Fibroblast of villous mesenchyme (primary cell): ENCODE data around the gene TRAPPC4. TPM values are rescaled to one million over a fixed set of nuclear protein-coding genes. Genes with fewer than 3 reads are reported as not detected.

ENCODE experiments used
- DNase-seq: peaks from one replicate; pipeline ENCODE4 v3.0.0-alpha.2; 2010; ENCODE audit warnings: low read depth
- H3K4me3 ChIP-seq: 2 replicates; pipeline ENCODE4 v1.5.1; 2011; ENCODE audit warnings: low read depth, mild to moderate bottlenecking, low read length
- total RNA-seq: library from RNA; depleted of rRNA; stranded (reverse); fragments of >200 nt; gene quantifications from 2 replicates; pipeline ENCODE4 v1.2.3, GENCODE V29; 2012
- TF ChIP-seq, protein P1 (sequence below): IDR thresholded peaks from 2 replicates; pipeline ENCODE4 v1.5.1; 2012; ENCODE audit warnings: low read depth, mild to moderate bottlenecking, low read length; ENCODE audit not compliant: insufficient read depth

TRAPPC4 gene
- total RNA-seq, 1 donor, result 94.6 TPM

DNA sequence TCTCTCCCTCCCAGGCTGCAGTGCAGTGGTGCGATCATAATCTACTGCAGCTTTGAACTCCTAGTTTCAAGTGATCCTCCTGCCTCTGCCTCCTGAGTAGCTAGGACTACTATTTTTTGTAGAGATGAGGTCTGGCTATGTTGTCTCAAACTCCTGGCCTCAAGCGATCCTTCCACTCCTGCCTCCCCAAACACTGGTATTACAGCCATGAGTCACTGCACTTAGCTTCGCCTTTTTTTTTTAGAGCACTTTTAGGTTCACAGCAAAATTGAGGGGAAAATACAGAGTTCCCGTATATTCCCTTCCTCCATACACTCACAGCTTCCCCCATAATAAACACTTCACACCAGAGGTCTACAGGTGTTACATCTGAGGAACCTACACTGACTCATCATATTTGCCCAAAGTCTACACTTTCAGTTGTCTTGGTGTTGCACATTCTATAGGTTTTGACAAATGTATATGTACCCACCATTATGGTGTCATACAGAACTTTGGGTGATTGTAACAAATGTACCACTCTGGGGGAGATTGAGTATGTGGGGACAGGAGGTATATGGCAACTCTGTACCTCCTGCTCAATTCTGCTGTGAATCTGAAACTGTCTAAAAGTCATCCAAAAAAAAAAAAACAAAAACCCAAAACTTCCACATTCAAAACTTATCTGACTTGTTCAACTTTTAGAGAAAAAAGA, 23.4 kb downstream of the TRAPPC4 start:
- no peak overlapping the region for H3K4me3 ChIP-seq
- no peak for DNase-seq
- TF ChIP-seq, protein P1, sequence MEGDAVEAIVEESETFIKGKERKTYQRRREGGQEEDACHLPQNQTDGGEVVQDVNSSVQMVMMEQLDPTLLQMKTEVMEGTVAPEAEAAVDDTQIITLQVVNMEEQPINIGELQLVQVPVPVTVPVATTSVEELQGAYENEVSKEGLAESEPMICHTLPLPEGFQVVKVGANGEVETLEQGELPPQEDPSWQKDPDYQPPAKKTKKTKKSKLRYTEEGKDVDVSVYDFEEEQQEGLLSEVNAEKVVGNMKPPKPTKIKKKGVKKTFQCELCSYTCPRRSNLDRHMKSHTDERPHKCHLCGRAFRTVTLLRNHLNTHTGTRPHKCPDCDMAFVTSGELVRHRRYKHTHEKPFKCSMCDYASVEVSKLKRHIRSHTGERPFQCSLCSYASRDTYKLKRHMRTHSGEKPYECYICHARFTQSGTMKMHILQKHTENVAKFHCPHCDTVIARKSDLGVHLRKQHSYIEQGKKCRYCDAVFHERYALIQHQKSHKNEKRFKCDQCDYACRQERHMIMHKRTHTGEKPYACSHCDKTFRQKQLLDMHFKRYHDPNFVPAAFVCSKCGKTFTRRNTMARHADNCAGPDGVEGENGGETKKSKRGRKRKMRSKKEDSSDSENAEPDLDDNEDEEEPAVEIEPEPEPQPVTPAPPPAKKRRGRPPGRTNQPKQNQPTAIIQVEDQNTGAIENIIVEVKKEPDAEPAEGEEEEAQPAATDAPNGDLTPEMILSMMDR, result no peak

DNA sequence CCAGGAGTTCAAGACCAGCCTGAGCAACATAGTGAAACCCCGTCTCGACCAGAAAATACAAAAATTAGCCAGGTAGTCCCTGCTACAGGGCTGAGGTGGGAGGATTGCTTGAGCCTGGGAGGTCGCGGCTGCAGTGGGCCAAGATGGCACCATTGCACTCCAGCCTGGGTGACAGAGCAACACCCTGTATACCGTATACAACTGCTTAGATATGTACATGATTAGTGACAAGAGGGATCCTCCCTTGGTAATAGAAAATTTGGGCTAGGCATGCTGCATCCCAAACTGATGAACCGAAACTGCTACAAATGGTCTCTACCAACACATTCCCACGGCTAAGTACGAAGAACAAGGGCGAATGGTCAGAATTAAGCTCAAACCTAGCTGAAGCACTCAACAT, 24.4 kb downstream of the TRAPPC4 start:
- H3K4me3 ChIP-seq, result no peak overlapping the region
- DNase-seq, result no peak
- TF ChIP-seq, protein P1, result no peak

DNA sequence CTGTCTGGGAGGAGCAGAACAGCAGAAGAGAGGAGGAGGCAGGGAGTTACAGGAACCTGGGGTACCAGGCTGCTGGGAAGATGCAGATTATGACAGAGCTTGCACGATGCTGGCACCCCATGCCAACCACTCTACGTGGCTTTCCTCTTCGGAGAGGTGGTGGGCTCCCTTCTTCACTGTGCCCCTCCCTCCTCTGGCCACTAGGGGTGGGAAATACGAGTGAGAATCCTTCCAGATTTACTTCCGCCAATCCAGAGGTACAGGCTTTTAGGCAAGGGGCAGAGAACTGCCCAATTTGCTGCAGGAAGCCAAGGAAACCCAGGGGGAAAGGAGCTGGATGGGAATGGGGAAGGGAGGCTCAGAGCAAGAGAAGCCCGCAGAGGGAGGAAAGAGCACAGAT, 26.1 kb downstream of the TRAPPC4 start:
- no peak overlapping the region for H3K4me3 ChIP-seq
- DNase-seq, result no peak
- TF ChIP-seq, protein P1, result peak; percentile 20

DNA sequence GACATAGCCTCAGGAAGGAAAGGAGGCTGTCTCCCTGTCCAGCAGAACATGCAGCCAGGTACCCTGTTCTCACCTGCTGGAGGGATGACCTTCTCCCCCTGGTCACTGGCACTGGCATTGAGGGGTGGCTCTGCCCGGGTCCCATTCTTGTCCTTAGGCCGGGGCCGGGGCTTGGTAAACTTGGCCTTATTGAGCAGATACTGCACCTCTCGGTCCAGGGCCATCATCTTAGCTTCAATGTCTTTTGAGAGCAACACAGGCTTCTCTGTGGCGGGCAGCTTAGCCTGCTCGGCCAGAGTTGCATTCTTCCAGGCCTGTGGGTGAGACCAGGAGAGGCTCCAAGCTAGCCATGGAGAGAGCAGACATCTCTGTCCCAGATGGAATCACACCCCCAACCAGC, 27.9 kb downstream of the TRAPPC4 start:
- no peak for DNase-seq
- TF ChIP-seq, protein P1, result no peak

DNA sequence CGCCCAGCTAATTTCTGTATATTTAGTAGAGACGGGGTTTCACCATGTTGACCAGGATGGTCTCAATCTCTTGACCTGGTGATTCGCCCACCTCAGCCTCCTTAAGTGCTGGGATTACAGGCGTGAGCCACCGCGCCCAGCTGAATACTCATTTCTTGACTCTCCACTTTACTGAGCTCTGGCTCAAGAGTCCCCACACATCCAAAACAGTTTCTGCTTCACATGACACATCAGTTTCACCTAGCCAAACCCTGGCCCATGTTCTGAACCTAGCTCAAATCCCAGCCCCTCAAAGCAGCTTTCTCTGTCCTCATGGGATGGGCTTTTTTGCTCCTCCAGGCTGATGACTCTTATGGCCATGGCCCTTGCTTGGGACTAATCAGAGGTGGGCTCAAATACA, 28.6 kb downstream of the TRAPPC4 start:
- no peak for DNase-seq
- no peak overlapping the region for H3K4me3 ChIP-seq
- TF ChIP-seq, protein P1, result no peak

More for the DNA sequence above, 27.9 kb downstream of the TRAPPC4 start:
- H3K4me3 ChIP-seq, result no peak overlapping the region

DNA sequence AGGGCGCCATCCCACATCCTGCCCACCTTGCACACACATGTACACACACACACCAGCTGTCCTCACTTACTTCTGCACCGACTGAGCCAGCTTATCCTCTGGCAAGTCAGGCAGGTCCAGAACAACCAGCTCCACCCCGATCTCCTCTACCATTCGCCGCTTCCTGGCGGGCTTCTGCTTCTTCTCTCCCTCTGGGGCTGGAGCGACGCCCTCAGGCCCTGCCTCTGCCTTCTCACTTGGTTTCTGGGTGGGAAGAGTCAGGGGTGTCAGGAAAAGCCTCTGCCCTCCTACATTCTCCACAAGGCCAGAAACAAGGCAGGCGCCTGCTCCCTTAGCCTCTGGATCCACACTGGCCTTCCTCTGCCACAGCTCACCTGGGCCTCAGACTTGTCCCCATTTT, 30.1 kb downstream of the TRAPPC4 start:
- no peak overlapping the region for H3K4me3 ChIP-seq
- DNase-seq, result no peak
- TF ChIP-seq, protein P1, result no peak

DNA sequence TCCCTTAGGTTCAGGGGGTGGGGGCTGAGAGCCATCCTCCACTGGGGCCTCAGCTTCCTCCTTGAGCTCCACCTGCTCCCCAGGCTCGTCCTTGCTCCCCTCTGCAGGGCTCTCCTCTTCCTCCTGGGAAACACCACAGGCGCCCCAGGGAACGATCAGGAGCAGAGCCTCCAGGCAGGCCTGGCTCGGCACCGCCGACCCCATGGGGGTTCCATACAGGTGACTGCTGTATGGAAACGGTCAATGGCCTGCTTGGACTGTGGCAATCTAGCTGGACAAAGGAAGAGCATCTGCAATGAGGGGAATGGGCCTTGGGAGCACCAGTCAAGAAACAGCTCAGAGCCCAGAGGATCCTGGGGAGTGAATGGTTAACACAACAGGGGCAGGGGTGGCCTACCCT, 30.5 kb downstream of the TRAPPC4 start:
- DNase-seq, result no peak
- TF ChIP-seq, protein P1, result no peak
- no peak overlapping the region for H3K4me3 ChIP-seq
